WTC11 (cell line): ENCODE data around the gene KCNK4. TPM values are rescaled to one million over a fixed set of nuclear protein-coding genes. Genes with fewer than 3 reads are reported as not detected.
A peak's percentile ranks its signal among the peaks of the same experiment; 100 is the strongest.

ENCODE experiments used
- ATAC-seq: fragments of 200-7000 bp; cut with Tn5 transposase; 2 replicates; pipeline ENCODE4 v1.10.0; 2021; ENCODE audit warnings: mild to moderate bottlenecking, moderate library complexity
- CTCF ChIA-PET: fragments of 300-600 bp; sonication (Branson Sonifier 250); formaldehyde crosslinking; loops from one replicate; lab custom pipeline; 2021; ENCODE audit warnings: antibody characterized with exemption; lab: Charles Lee
- POLR2A ChIA-PET: fragments of 350-600 bp; sonication (Branson Sonifier 250); formaldehyde crosslinking; loops from one replicate; lab custom pipeline; 2021; ENCODE audit warnings: antibody characterized with exemption; lab: Charles Lee
- DNase-seq: peaks from one replicate; pipeline ENCODE4 v3.0.0; 2021; ENCODE audit warnings: low spot score
- H3K27ac Mint-ChIP-seq: 2 replicates; pipeline ENCODE4 v1.8.0; 2021; ENCODE audit warnings: mixed read lengths
- H3K27me3 Mint-ChIP-seq: 2 replicates; pipeline ENCODE4 v1.8.0; 2021; ENCODE audit warnings: low read depth, mild to moderate bottlenecking, moderate library complexity, mixed read lengths
- H3K36me3 Mint-ChIP-seq: 2 replicates; pipeline ENCODE4 v1.8.0; 2021; ENCODE audit warnings: mixed read lengths
- H3K4me1 Mint-ChIP-seq: 2 replicates; pipeline ENCODE4 v1.8.0; 2022; ENCODE audit warnings: mixed read lengths
- H3K4me3 Mint-ChIP-seq: 2 replicates; pipeline ENCODE4 v1.8.0; 2021; ENCODE audit warnings: mild to moderate bottlenecking, moderate library complexity, mixed read lengths
- H3K9me3 Mint-ChIP-seq: 2 replicates; pipeline ENCODE4 v1.8.0; 2021; ENCODE audit warnings: mixed read lengths
- AR ChIP-seq: fragments of 250-450 bp; sonication (Bioruptor Pico); IDR thresholded peaks from 2 replicates; pipeline ENCODE4 v1.9.0; 2021; ENCODE audit warnings: mild to moderate bottlenecking
- ELF4 ChIP-seq: sonication (generic); formaldehyde crosslinking; IDR thresholded peaks from 2 replicates; pipeline ENCODE4 v1.8.1; 2022; ENCODE audit warnings: low read depth, mild to moderate bottlenecking, moderate library complexity, missing genetic modification reagents
- FOXK1 ChIP-seq: sonication (generic); formaldehyde crosslinking; IDR thresholded peaks from 2 replicates; pipeline ENCODE4 v1.8.0; 2022; ENCODE audit warnings: mild to moderate bottlenecking, moderate library complexity, missing genetic modification reagents
- FOXP1 ChIP-seq: sonication (generic); formaldehyde crosslinking; IDR thresholded peaks from 2 replicates; pipeline ENCODE4 v1.8.0; 2022; ENCODE audit warnings: missing genetic modification reagents, mild to moderate bottlenecking, moderate library complexity, borderline replicate concordance
- FOXP4 ChIP-seq: sonication (generic); formaldehyde crosslinking; IDR thresholded peaks from 2 replicates; pipeline ENCODE4 v1.8.0; 2022; ENCODE audit warnings: mild to moderate bottlenecking, missing genetic modification reagents
- MAX ChIP-seq: sonication (generic); formaldehyde crosslinking; IDR thresholded peaks from 2 replicates; pipeline ENCODE4 v1.8.0; 2022; ENCODE audit warnings: mild to moderate bottlenecking, missing genetic modification reagents
- NR1H2 ChIP-seq: sonication (generic); formaldehyde crosslinking; IDR thresholded peaks from 2 replicates; pipeline ENCODE4 v1.9.0; 2021; ENCODE audit warnings: mild to moderate bottlenecking, moderate library complexity, missing genetic modification reagents
- PRRX2 ChIP-seq: fragments of 250-450 bp; sonication (Bioruptor Pico); IDR thresholded peaks from 2 replicates; pipeline ENCODE4 v1.8.0; 2021; ENCODE audit warnings: mild to moderate bottlenecking
- ZNF416 ChIP-seq: fragments of 250-450 bp; sonication (Bioruptor Pico); IDR thresholded peaks from 2 replicates; pipeline ENCODE4 v1.9.0; 2021; ENCODE audit warnings: mild to moderate bottlenecking, inconsistent platforms
- total RNA-seq: library from RNA; stranded (reverse); gene quantifications from 3 replicates; pipeline ENCODE4 v1.2.3, GENCODE V29; 2021
- TF ChIP-seq, protein P1 (sequence below): sonication (generic); formaldehyde crosslinking; IDR thresholded peaks from 2 replicates; pipeline ENCODE4 v1.8.1; 2022; ENCODE audit warnings: low read depth, missing genetic modification reagents, borderline replicate concordance
- TF ChIP-seq, protein P2 (sequence below): sonication (generic); formaldehyde crosslinking; IDR thresholded peaks from 2 replicates; pipeline ENCODE4 v1.8.0; 2023; ENCODE audit warnings: mild to moderate bottlenecking, missing genetic modification reagents

Gene KCNK4
- total RNA-seq, 1 experiment from 2014 or later: 0.74 TPM

GRCh38 chr11:64267207-64267945 lies 23.7 kb upstream of the KCNK4 start (continued):
- TF ChIP-seq MAX (CRISPR knock-in tag): no peak
- TF ChIP-seq, protein P1, sequence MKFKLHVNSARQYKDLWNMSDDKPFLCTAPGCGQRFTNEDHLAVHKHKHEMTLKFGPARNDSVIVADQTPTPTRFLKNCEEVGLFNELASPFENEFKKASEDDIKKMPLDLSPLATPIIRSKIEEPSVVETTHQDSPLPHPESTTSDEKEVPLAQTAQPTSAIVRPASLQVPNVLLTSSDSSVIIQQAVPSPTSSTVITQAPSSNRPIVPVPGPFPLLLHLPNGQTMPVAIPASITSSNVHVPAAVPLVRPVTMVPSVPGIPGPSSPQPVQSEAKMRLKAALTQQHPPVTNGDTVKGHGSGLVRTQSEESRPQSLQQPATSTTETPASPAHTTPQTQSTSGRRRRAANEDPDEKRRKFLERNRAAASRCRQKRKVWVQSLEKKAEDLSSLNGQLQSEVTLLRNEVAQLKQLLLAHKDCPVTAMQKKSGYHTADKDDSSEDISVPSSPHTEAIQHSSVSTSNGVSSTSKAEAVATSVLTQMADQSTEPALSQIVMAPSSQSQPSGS (CRISPR knock-in tag): no peak

GRCh38 chr11:64268025-64268892 lies 22.8 kb upstream of the KCNK4 start:
- H3K36me3 Mint-ChIP-seq: peaks cover 17% of the 10 kb centered on the region
- H3K4me3 Mint-ChIP-seq: peak overlapping the region; percentile 99
- H3K27ac Mint-ChIP-seq: peak overlapping the region; percentile 99
- H3K4me1 Mint-ChIP-seq: peaks cover 16% of the 10 kb centered on the region
- no peak for ATAC-seq
- no peak for DNase-seq
- no peaks in the 10 kb centered on the region for H3K9me3 Mint-ChIP-seq
- no peaks in the 10 kb centered on the region for H3K27me3 Mint-ChIP-seq
- ChIA-PET POLR2A (interaction anchor here (0.6 to 3.9 kb wide), 10 partner anchors 12 to 84 kb away, joined by 3 to 25 read pairs (median 5); partner anchors contain the start of genes FKBP2, PLCB3, PPP1R14B and PRDX5), CTCF (interaction anchor here (0.5 to 6.2 kb wide), 15 partner anchors 10 to 129 kb away, joined by 3 to 75 read pairs (median 7); partner anchors contain the start of genes BAD, CATSPERZ, ESRRA and FKBP2)
- TF ChIP-seq ELF4 (CRISPR knock-in tag) (no peak), FOXP4 (no peak), AR (no peak), ZNF416 (CRISPR knock-in tag) (no peak), PRRX2 (CRISPR knock-in tag) (no peak), FOXK1 (CRISPR knock-in tag) (no peak), NR1H2 (no peak), FOXP1 (CRISPR knock-in tag) (no peak)
- TF ChIP-seq, protein P2, sequence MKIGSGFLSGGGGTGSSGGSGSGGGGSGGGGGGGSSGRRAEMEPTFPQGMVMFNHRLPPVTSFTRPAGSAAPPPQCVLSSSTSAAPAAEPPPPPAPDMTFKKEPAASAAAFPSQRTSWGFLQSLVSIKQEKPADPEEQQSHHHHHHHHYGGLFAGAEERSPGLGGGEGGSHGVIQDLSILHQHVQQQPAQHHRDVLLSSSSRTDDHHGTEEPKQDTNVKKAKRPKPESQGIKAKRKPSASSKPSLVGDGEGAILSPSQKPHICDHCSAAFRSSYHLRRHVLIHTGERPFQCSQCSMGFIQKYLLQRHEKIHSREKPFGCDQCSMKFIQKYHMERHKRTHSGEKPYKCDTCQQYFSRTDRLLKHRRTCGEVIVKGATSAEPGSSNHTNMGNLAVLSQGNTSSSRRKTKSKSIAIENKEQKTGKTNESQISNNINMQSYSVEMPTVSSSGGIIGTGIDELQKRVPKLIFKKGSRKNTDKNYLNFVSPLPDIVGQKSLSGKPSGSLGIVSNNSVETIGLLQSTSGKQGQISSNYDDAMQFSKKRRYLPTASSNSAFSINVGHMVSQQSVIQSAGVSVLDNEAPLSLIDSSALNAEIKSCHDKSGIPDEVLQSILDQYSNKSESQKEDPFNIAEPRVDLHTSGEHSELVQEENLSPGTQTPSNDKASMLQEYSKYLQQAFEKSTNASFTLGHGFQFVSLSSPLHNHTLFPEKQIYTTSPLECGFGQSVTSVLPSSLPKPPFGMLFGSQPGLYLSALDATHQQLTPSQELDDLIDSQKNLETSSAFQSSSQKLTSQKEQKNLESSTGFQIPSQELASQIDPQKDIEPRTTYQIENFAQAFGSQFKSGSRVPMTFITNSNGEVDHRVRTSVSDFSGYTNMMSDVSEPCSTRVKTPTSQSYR (CRISPR knock-in tag): no peak
